ENCODE results near the gene TEX14.
"Not testable (repeated sequence)": the region's sequence is repeated elsewhere in the genome, so short reads cannot be mapped to it uniquely, and the experiment has no call there.

The TEX14 gene

DNA sequence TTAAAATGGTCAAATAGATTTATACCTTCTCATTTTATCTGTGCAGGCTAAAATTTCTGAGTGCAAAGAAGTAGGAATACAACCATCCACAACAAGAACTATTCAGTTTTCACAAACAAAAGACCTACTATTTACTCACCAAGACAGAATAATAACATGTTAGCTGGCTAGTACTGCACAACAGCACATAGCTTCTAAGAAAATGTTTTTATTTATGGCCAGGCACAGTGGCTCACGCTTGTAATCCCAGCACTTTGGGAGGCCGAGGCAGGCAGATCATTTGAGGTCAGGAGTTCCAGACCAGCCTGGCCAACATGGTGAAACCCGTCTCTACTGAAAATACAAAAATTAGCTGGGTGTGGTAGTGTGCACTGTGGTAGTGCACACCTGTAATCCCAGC is 136.7 kb downstream of the TEX14 start:
- DNase-seq, result not testable (repeated sequence)

- no peak for DNase-seq
Measured at GRCh38 chr17:58541249-58541648, 150.6 kb downstream of the TEX14 start.

GRCh38 chr17:58539698-58540097 is 152.1 kb downstream of the TEX14 start:
- DNase-seq, result no peak

DNA sequence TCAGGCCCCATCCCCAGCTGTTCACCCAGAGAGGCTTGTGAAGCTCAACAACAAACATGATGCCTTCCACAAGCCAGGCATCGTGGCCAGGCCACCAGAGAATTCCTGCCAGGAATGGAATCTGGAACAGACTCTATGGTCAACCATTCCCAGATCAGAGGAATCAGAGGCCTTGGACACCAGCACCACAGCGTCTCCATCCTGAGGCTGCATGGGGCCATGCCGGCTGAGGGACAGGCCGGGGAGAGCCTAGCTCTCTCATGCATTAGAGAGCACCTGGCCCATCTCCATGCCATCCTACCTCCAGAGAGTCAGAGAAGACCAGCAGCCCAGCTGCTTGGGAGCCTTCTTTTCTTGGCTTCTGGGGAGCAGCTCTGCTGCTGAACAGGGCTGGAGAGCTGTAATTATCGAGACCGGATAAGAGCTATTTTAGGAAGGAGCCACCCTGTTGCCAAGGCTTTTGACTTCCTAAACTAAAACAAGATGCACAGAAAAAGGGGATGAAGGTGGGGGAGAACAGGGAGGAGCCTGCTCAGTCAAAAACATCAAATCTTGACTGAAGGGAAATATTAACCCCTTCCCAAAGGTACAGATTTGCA is 152.9 kb downstream of the TEX14 start:
- no peak for DNase-seq

DNA sequence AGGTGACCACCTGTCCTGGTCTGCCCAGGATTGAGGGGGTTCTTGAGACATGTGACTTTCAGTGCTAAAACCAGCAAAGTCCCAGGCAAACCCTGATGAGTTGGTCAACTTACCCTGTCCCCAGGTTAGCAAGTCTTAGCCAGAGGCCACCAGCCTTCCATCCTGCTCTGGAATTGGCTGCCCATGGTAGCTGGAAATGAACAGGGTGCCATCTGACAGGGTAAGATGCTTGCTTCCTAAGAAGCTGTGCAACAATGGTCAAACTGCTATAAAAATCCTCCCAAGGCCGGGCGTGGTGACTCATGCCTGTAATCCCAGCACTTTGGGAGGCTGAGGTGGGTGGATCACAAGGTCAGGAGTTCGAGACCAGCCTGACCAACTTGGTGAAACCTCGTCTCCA is 154.6 kb downstream of the TEX14 start:
- no peak for DNase-seq

DNA sequence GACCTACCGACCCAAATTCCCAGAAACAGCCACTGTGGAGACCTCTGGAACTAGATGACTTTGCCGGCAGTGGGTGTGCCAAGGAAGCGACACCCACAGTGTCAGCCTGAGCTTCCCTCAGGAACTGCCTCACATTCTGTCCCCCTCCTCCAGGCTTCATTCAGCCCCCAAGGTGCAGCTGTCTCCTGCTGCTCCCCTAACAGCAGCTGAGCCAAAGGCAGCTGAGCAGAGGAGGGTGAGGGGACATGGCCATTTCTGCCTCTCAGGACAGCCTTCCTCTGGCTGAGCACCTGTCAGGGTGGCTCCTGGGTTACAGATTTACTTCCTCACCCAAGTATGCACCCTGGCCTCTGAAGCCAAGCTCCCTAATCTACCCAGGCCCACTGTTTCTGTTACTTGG is 155.3 kb downstream of the TEX14 start:
- no peak for DNase-seq

GRCh38 chr17:58535431-58535830 is 156.4 kb downstream of the TEX14 start:
- no peak for DNase-seq

DNA sequence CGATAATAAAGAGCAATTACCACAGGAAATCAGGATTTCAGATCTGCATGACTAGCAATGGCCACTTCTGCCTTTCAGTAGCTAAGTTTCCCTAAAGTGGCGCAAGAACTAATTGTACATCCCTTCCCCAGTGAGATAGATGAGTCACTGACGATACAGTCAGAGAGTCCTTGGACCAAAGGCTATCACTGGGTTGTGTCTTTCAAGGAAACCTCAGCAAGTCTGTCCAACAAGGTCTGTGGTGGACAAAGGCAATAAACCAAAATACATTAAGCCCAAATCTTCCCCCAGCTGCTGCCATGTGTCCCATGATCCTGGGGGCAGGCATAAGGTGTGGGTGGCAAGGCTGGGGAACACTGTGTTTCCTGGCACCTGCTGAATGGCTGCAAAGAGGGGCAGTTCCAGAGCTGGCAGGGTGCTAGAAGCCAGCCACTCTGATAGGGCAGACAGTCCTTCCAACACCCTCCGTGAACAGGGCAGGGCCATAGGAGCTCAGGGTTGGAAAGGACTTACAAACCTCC is 156.9 kb downstream of the TEX14 start:
- DNase-seq, result no peak

GRCh38 chr17:58534331-58534730 is 157.5 kb downstream of the TEX14 start:
- no peak for DNase-seq

DNA sequence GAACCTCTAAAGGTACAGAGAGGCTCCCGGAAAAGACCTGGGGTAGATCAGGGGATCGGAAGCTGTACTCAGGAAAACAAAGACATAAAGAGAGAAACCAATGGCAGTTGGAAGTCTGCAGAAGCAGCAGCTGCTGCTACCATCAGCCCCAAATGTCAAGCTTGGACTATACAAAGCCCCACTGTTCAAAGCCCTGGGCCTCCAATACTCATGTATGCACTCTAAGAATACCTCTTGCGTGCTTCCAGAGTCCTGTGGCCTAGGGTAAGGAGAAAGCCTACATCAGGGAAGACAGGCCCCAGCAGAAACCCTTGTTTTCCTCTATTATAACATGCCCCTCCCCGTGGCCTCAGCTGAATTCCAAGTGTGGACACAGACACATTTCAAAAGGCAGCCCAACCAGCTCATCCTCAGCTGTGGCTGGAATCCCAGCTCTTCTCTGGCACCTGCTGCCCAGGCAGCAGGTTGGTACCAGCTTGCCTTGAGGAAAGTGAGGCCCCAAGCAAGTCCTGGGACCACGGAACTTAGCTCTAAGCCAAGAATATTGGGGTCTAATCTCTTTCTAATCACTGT is 158.1 kb downstream of the TEX14 start:
- no peak for DNase-seq

DNA sequence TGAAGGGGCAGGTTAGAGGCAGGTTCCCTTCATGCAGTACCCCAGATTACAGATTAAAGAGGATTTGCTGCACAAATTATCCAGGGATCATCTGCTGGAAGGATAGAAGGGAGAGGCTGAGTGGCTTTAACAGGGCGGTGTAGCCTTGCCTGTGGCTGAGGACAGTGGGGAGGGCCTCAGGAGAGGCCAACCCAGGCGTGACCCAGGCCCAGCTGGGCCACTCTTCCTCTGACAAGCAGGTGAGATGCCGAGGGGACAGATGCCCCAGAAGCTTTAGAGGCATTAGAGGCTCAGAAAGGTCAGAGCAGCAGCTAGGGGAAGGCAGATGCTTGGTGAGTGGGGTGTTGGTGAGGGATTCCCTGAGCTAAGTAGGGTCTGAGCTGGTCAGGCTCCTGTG is 159.3 kb downstream of the TEX14 start:
- DNase-seq, result no peak

DNA sequence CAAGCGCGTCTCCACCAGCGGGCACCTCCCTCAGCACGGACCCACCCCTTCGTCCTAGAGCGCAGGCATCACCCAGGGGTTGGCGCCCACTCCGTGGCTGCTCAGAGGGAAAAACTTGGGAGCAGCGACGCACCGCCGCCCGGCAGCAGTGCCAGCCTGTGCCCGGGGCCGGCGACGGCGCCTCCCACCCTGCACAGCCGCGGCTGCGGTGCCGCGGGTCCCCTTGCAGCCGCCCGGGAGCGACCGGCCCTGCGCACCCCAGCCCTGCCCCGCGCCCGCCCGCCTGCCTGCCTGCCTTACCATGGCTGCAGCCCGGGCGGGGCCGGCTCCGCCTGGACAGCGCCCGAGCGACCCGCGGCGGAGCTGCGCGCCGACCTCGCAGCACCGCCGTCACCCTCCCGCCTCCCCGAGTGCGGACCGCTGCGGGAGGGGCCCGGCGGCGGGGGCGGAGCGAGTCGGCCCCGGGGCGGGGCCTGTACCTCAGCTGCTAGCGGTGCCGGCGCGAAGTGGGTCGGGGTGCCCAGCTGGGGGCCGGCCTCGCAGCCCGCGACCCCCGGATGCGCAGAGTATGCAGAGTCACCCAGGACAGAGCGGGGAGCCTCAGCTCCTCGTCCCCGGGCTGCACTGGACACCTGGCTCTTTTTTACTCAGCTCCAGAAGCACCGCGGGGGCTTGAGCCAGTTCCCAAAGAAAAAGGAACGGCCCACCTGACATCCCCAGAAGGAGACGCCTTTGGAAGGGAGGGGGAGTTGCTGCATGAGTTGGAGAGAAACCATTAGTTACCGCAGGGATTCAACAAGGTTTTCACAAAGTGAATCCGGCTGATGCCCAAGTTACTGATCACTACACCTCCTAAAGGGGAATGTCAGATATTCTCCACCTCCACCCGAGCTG is 159.9 kb downstream of the TEX14 start:
- peak in 1 of 2 experiments; percentile 14 for DNase-seq

GRCh38 chr17:58531122-58531521 is 160.7 kb downstream of the TEX14 start:
- DNase-seq, result no peak

GRCh38 chr17:58530655-58531054 is 161.2 kb downstream of the TEX14 start:
- no peak for DNase-seq

- no peak for DNase-seq
Measured at GRCh38 chr17:58529275-58529674, 162.6 kb downstream of the TEX14 start.

- DNase-seq, result no peak
Measured at GRCh38 chr17:58528443-58528842, 163.4 kb downstream of the TEX14 start.

- DNase-seq, result no peak
Measured at GRCh38 chr17:58527949-58528348, 163.9 kb downstream of the TEX14 start.

DNA sequence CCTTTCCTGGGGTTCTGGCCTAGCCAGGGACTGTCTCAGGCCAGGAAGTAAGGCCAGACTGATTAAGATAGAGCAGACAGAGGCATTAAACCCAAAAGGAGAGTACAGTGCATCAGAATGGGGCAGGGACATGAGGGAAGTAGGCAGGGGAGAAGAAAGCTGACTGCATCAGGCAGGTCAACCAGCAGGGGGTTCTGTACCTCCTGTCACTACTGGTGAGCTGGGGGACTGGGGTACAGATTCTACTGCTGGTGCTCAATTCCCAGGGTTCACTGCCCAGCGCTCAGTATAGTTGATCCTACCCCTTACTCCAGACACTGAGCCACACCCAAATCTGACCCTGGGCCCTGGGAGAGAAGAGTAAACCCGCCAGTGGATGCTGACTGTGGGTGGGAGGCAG is 164.5 kb downstream of the TEX14 start:
- DNase-seq, result no peak

DNA sequence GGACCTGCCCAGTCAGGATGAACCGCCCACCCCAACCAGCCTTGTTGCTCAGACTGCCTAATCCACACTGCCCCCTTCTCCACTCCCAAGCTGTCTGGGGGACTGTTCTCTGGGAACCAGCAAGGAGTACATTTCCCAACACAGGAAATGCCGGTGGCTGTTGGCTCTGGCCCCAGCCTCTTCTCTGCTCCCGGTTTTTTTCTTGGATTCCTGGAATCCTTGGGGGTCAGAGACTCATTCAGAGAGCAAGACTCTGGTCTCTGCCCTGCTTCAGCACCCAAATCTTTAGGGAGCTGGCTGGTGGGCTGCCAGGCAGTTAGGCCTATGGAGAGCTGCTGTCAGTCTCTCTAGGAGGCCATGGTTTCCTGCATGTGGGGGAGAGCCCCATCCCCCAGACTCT is 166.6 kb downstream of the TEX14 start:
- DNase-seq, result no peak

GRCh38 chr17:58521680-58522079 is 170.2 kb downstream of the TEX14 start:
- no peak for DNase-seq

GRCh38 chr17:58520843-58521430 is 170.9 kb downstream of the TEX14 start:
- no peak for DNase-seq

DNA sequence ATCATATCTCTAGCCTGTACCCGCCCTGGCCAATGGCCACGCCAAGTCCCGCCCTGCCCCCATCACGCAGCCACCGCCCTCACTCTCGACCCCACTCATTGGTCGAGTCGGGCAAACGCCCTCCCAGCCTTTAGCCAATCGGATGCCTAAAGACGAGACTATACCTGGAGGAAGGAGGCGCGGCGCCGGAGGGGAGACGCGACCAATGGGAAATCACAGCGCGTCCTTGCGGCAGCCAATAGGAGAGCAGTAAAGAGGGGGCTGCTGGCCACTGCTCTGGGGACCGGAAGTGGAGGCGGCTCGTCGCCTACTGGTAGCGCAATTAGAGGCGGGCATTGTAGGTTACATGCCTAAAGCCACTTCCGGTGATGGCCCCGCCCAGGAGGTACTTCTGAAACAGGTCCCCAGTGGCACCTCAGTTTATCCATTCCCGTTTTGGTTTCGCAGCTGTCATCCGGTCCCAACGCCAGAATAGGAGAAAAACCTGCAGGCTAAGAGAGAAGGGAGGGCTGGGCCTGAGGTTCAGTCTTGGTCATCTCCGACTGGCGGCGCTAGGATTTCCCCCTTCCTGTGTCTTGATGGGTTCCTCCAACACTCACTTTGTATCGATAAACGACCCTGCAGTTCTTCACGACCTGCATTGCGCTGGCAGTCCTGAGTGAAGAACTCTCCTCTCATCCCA is 173.8 kb downstream of the TEX14 start:
- DNase-seq, result peak; percentile 97 to 98

DNA sequence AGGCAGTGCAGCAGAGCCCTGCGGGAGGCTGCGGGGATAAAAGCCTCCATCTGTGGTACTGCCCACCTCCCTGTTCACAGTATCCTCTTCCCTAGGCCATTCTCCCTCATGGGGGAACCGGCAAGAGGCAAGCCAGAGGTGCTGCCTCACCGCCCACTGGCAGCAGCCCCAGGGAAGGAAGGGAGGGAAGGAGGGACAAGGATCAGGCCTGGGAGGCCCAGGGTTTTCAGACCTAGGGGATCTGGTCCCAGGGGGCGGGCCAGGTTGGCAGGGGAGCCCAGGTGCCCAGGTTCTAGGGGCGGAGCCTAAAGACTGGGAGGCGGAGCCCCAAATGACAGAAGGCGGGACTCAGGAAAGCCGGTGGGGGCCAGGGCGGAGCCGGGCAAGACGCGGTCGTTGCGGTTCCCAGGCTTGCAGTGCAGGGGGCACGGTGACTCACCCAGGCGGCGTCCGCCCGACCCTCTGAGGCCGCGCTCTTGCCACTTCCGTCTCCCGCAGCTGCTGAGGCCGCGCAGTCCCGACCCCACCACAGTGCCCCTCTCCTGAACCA is 174.4 kb downstream of the TEX14 start:
- DNase-seq, result peak; percentile 89 to 97
